HG03025 (cell line): ENCODE results near the gene AMPH.
"Not testable (repeated sequence)": the region's sequence is repeated elsewhere in the genome, so short reads cannot be mapped to it uniquely, and the experiment has no call there.

ENCODE experiments used
- ATAC-seq: cut with Tn5 transposase; IDR thresholded peaks from one replicate; pipeline ENCODE4 v1.9.1; 2021; ENCODE audit warnings: mild to moderate bottlenecking, moderate library complexity; ENCODE audit not compliant: unreplicated experiment, low FRiP score

AMPH gene

GRCh38 chr7:38629651-38630510, 1.3 kb downstream of the AMPH start:
- no peak for ATAC-seq

DNA sequence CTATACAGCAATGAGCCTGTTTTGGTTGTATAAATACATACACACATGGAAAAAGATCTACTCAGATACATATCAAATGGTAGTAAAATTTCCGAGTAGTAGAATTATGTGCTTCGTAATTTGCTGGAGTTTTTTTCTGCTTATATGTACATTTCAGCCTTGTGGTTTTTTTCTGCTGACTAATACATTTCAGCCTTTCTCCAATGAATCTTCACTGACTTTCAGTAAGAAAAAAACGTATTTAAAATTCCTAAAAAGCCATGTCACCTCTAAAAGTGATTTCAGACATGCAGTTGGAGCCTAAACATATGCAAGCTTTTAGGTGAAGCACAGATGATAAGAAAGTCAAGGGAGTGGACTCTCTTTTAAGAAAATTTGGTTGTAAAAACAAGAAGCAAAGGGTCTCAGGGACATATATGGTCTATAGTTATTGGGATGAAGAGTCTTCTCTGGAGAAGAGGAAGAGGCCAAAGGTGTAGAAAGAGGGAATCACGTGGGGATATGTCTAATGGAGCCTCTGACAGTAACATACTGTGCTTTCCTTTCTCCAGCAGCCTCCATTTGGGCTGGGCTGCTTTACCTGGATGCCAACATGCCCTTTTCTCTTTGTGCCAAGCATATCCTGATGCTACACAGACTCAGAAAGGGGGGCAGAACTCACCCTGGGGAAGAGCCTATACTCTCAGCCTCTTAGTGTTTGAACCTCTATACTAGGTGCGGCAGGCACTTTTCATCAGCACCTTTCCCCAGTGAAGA, 2.4 kb downstream of the AMPH start:
- ATAC-seq = no peak

DNA sequence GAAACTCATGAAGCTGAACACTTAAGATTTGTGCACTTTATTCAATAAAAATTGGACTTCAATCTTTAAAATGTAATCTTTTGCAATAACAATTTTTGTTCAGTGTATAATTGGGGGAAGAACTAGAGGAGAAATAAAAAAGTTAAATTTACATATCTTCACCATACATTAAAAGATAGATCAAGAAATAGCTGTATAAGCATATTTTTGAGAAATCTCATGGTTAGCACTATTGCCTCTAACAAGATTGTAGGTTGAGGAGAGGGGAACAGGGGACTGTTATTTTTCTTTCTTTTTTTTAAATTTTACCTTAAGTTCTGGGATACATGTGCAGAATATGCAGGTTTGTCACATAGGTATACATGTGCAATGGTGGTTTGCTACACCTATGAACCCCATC, 5.3 kb downstream of the AMPH start:
- ATAC-seq = no peak

DNA sequence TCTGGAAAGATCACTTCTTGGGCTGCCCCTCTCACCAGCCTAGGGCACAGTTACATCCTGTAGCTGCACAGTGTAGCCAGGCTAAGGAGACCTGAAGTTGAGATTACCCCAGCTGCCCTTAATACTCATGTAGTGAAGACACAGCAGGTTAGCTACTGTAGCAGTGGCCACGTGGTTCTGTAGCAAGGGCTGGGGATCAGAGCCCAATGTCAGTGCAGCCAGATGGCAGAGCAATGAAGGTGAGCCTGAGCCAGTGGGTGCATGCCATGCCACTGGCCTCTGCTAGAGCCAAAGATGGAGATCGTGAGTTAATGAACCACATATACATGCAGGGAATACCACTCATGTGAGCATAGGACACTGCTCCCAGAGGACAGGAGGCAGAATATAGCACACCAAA, 15.5 kb downstream of the AMPH start:
- no peak for ATAC-seq

- no peak for ATAC-seq
Observed at GRCh38 chr7:38607466-38607865, 23.7 kb downstream of the AMPH start.

DNA sequence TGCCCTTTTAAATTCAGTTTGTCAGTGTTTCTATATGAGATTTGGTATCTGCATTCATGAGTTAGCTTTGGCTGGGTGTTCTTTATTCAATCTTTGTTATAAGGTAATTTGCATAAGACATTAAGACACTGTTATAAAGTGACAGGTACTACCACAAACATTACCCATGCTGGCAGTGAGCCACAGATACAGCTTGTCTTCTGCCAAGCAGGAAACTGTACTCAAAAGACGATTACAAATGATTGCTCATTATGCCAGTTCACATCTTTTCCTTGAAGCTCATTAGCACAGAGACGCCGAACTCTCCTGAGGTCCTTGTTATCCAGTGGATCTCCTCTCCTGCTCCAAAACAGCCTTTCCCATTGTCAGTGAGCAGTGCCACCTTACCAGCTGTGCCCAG, 30.4 kb downstream of the AMPH start:
- no peak for ATAC-seq

- no peak for ATAC-seq
Observed at GRCh38 chr7:38594949-38595348, 36.2 kb downstream of the AMPH start.

- ATAC-seq = no peak
Observed at GRCh38 chr7:38592737-38593288, 38.4 kb downstream of the AMPH start.

DNA sequence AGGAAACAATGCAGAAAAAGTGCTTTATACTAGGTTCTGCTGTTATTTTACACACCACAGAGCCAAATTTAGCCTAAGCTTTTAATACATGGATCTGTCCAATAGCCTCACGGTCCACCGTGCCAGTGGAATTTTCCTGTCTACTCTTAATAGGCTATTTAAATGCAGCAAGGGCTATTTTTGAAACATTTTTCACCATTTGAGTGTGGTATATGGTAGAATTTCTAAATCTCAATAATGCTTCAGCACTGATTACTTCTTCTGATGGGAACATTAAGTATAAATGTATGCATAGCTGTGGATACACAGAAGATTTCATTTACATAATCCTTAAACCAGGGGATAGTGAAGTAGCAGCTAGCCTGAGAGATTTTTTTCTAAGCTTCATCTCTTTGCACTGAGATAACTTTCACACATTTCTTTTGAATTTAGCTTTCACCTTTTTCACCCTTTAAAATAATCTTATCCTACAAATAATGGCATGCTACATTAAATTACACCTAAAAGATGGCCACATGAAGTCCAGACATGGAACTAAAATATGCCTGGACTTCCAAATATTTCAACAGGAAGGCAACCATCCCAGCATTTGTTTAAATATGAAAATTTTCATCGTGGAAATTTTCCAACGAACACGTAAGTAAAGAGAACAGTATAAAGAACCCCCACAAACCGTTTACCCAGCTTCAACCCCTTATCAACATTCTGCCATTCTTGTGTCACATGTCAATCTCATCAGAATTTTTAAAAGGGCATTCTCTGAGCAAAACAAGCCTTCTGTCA, 45.4 kb downstream of the AMPH start:
- ATAC-seq = no peak

DNA sequence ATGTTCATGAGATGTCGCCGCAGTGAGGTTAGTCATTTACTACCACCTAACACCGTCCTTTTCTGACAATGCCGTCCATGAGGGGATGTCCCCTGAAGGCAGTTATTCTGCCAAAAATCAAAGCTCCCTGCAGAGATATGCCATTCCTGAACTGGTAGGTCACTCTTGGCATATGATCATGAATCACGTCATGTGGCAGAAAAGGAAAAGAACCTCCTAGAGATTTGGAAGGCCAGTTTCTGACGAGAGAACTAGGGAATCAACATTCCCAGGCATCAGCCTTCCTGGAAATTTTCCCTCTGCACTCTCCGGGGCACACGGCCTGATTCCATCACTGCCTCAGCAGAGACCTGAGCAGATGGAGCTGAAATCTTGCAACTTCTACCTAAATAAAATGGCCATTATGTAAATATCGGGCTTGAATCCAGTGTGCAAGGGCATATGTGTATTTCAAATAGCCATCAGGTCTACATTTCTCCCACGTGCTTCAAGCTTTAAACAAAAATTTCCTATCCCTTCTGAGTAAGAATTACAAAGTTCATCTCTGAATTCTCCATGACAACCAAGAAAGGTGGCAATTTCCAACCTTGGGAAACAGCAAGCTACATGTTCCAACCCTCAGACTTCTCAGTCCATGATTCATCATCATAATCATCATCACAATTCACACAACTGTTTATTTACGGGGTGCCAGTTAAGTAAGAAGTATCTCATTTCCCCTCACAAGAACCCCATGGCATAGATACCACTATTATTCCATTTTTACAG, 46.5 kb downstream of the AMPH start:
- no peak for ATAC-seq

GRCh38 chr7:38580485-38580884, 50.7 kb downstream of the AMPH start:
- no peak for ATAC-seq

DNA sequence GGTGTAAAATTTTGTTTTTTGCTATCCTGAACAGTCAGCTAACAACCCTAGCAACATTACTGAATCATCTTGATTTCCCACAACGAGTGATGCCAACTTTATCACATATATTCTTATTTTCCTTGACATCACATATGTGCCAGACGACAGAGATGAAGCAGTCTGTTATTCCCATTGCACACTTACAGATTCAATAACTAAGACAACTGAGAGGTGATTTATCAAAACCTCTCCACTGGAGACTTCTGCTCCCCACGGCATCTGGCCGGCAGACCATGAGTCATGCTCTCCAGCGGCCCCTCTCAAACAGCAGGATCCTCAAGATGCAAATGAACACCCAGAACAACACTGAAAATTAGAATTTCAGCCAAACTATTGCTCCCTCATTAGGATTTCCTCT, 57.1 kb downstream of the AMPH start:
- no peak for ATAC-seq

DNA sequence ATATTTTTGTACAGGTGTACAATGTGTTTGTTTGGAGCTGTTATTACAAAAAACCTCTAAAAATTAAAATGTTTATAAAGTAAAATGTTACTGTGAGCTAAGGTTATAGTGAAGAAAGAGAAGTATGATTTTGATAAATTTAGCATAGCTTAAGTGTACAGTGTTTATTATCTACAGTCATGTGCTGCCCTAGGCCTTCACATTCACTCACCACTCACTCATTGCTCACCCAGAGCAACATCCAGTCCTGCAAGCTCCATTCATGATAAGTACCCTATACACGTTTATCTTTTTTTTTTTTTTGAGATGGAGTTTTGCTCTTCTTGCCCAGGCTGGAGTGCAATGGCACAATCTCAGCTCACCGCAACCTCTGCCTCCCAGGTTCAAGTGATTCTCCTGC, 59.6 kb downstream of the AMPH start:
- ATAC-seq = not testable (repeated sequence)

DNA sequence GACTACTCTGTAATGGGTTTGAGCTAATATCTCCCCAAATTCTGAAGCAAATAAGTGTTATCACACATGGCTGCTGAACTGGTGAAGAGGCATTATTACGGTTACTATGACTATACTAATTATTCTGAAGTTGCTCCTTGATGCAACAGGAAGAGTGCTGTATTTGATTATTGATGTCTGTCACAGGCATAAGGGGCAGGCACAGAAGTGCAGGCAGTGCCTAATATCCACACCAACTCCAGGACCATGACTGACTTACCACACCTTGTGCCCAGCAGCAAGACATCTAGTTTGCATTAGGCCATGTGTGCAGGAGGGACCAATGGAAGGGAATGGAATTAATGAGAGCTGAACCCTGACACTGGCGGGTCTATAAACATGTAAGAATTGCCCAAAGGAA, 62.7 kb downstream of the AMPH start:
- ATAC-seq = no peak

DNA sequence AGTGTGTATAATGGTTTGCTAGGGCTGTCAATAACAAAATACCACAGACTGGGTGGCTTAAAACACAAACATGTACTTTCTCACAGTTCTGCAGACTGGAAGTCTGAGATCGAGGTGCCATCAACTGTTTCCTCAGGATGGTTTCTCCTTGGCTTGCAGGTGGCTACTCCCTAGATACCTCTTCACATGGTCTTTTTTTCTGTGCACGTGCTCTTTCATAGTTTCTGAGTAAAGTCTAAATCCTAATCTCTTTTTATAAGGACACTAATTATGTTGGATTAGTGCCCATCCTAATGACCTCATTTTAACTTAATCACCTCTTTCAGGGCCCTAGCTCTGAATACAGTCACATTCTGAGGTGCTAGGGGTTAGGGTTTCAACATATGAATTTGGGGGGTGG, 65.9 kb downstream of the AMPH start:
- no peak for ATAC-seq

- ATAC-seq = no peak
Observed at GRCh38 chr7:38563741-38564140, 67.4 kb downstream of the AMPH start.

DNA sequence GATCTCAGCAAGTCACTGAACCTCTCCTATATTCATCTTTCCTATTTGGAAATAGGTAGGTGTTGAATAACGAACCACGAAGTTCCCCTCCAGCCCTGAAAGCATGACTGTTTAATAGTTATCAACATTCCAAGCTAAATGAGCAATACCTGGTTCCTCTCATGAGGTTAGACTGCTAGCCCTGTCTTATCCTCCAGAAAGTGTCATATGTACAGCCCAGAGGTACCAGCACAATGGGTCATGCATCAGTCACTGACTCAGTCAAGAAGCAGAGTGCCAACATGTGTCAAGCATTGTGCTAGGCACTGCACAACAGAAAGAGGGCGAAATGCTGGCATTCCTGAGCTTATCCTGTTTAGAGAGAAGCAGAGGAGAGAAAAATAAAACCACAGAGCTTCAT, 70.0 kb downstream of the AMPH start:
- ATAC-seq = no peak

DNA sequence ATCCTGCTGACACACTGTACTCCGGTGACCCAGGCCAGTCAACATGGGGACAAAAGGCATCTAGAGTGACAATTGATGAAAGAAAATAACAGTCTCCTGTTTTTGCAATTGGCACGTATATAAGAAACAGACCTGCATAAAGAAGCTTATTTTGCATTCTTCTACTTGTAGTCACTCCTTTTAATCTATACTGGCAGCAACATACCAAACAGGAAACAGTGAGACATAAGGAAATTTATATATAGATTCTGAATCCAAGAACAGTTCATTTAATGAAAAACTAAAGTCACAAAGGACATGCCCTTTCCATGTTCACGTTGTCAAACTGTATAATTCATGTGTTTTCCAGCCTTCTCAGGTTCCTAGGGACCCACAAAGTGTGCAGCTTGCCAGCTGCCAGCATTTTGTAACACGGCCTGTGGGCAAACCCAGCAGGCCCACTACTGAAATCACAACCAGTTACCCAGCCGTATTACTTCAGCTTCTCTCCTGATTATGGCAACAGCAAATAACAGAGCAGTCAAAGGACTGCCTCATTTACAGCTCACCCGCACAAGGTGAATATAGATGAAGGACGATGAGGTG, 72.3 kb downstream of the AMPH start:
- no peak for ATAC-seq

GRCh38 chr7:38554586-38554985, 76.6 kb downstream of the AMPH start:
- no peak for ATAC-seq

DNA sequence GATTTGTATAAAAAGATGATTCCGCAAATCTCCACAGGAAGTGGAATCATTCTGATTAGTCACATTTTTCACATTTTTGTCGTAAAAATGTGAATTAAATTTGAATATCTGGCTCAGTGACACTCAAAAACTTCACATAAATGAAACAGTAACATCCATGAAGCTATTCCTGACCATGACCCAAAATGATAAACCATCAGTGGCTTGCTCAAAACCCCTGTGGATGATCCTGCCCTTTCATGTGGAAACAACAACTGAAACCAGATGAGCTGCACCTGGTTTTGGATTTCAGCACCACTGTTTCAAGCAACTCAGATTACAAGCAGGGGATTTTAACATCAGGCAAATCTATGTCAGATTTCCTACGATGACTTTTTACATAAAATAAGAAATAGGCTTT, 80.3 kb downstream of the AMPH start:
- ATAC-seq = no peak
